Gastrocnemius medialis (tissue), 4 donors: Measurements from ENCODE around the gene RAI1. TPM values are rescaled to one million over a fixed set of nuclear protein-coding genes. Genes with fewer than 3 reads are reported as not detected.
"Not testable (repeated sequence)": the region's sequence is repeated elsewhere in the genome, so short reads cannot be mapped to it uniquely, and the experiment has no call there.

Experiments
- ATAC-seq, 2 donors: fragments of 150-250 bp; one replicate each; pipeline ENCODE4 v1.9.1; 2016
- DNase-seq, 2 donors: peaks; one replicate each; pipeline ENCODE4 v3.0.0-alpha.2; 2019
- H3K27ac ChIP-seq, 4 donors: fragments of 200-600 bp; sonication (generic); 1 replicate in 1 of 4; 2 replicates in 3 of 4; pipeline ENCODE4 v1.5.1; 2016 to 2018; ENCODE audit warnings: mild to moderate bottlenecking in 2 of 4, moderate library complexity in 1 of 4
- H3K27me3 ChIP-seq, 3 donors: fragments of 200-600 bp; sonication (generic) in 2 of 3; 1 replicate in 1 of 3; 2 replicates in 2 of 3; pipeline versions ENCODE4 v1.5.1 to v1.6.0; 2016 to 2019; ENCODE audit warnings: mild to moderate bottlenecking in 1 of 3, moderate library complexity in 1 of 3
- H3K36me3 ChIP-seq, 2 donors: fragments of 200-600 bp; sonication (generic) in 1 of 2; one replicate each; pipeline ENCODE4 v1.5.1; 2017 to 2018
- H3K4me1 ChIP-seq, 2 donors: fragments of 200-600 bp; sonication (generic) in 1 of 2; one replicate each; pipeline ENCODE4 v1.5.1; 2016 to 2017; ENCODE audit warnings: mild to moderate bottlenecking in 2 of 2
- H3K4me3 ChIP-seq, 4 donors: fragments of 200-600 bp; sonication (generic) in 3 of 4; 1 replicate in 1 of 4; 2 replicates in 3 of 4; pipeline ENCODE4 v1.5.1; 2016 to 2019; ENCODE audit warnings: mild to moderate bottlenecking in 2 of 4
- H3K9me3 ChIP-seq, 3 donors: fragments of 200-600 bp; sonication (generic) in 2 of 3; 1 replicate in 1 of 3; 2 replicates in 2 of 3; pipeline ENCODE4 v1.5.1; 2016 to 2019
- CTCF ChIP-seq, 5 experiments: fragments of 450-650 bp in 3 of 5; fragments of 200-600 bp in 2 of 5; sonication (generic) in 2 of 5; IDR thresholded peaks in 4 of 5; conservative IDR thresholded peaks in 1 of 5; 1 replicate in 4 of 5; 2 replicates in 1 of 5; pipeline ENCODE4 v1.5.1; 2016 to 2019; ENCODE audit warnings: antibody characterized with exemption in 5 of 5, mild to moderate bottlenecking in 3 of 5, moderate library complexity in 3 of 5
- POLR2A ChIP-seq, 2 donors: fragments of 450-650 bp; IDR thresholded peaks; one replicate each; pipeline ENCODE4 v1.6.1; 2017; ENCODE audit warnings: antibody characterized with exemption in 2 of 2, mild to moderate bottlenecking in 2 of 2, moderate library complexity in 2 of 2
- in situ Hi-C, 4 donors: fragments of 200-750 bp; cut with MboI; loops; one replicate each; pipeline versions ENCODE4 v1.15.0 to v1.8.0; 2017; ENCODE audit warnings: low sequenced_read_pairs in 4 of 4
- intact Hi-C: fragments of 100-400 bp; cut with DNase I; formaldehyde crosslinking; loops from one replicate; pipeline ENCODE4 v1.15.1; 2023; ENCODE audit warnings: low total_unique reads
- total RNA-seq, 4 donors: library from RNA; depleted of rRNA; stranded (reverse); fragments of >200 nt; gene quantifications; one replicate each; pipeline versions ENCODE4 v1.1.0 to v1.2.3, GENCODE V29; 2016

RAI1 gene, protein sequence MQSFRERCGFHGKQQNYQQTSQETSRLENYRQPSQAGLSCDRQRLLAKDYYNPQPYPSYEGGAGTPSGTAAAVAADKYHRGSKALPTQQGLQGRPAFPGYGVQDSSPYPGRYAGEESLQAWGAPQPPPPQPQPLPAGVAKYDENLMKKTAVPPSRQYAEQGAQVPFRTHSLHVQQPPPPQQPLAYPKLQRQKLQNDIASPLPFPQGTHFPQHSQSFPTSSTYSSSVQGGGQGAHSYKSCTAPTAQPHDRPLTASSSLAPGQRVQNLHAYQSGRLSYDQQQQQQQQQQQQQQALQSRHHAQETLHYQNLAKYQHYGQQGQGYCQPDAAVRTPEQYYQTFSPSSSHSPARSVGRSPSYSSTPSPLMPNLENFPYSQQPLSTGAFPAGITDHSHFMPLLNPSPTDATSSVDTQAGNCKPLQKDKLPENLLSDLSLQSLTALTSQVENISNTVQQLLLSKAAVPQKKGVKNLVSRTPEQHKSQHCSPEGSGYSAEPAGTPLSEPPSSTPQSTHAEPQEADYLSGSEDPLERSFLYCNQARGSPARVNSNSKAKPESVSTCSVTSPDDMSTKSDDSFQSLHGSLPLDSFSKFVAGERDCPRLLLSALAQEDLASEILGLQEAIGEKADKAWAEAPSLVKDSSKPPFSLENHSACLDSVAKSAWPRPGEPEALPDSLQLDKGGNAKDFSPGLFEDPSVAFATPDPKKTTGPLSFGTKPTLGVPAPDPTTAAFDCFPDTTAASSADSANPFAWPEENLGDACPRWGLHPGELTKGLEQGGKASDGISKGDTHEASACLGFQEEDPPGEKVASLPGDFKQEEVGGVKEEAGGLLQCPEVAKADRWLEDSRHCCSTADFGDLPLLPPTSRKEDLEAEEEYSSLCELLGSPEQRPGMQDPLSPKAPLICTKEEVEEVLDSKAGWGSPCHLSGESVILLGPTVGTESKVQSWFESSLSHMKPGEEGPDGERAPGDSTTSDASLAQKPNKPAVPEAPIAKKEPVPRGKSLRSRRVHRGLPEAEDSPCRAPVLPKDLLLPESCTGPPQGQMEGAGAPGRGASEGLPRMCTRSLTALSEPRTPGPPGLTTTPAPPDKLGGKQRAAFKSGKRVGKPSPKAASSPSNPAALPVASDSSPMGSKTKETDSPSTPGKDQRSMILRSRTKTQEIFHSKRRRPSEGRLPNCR (N-terminal part only)
- total RNA-seq, result 1 to 10 TPM; 2.1 to 6.7 (median 4.3) TPM

- H3K4me3 ChIP-seq, result peak within 1 kb of the TSS; percentile 77 to 95 (median 85)
- peak; percentile 78 to 81 for ATAC-seq
- TF ChIP-seq POLR2A (IDR thresholded peaks at IDR 0.05) (peak; percentile 33 to 49), CTCF (IDR thresholded peaks at IDR 0.05 in 4 of 5, conservative IDR thresholded peaks at IDR 0.05 in 1 of 5) (peak; percentile 50 to 98 (median 97))
- H3K9me3 ChIP-seq, result no peaks in the 10 kb centered on the region
- H3K27ac ChIP-seq, result peak within 1 kb of the TSS; percentile 58 to 87 (median 80)
- in situ Hi-C loops, result loop anchor here (25.0 kb wide), 2 partner anchors 106 to 181 kb away; no protein-coding TSS in a partner anchor
- no peaks in the 10 kb centered on the region for H3K36me3 ChIP-seq
- peaks cover 18 to 26% of the 10 kb centered on the region in 2 donors for H3K4me1 ChIP-seq
- DNase-seq, result peak; percentile 56 to 64
- intact Hi-C loops, result loop anchor here (1.0 to 2.0 kb wide), 4 partner anchors 102 to 352 kb away; no protein-coding TSS in a partner anchor
- H3K27me3 ChIP-seq, result no peaks in the 10 kb centered on the region
Measured at GRCh38 chr17:17681187-17681743, at the start of gene RAI1. Gene RAI1, plus strand, starts transcription at chr17:17681458. Its CDS starts 111,491 bp downstream, at chr17:17792949.

DNA sequence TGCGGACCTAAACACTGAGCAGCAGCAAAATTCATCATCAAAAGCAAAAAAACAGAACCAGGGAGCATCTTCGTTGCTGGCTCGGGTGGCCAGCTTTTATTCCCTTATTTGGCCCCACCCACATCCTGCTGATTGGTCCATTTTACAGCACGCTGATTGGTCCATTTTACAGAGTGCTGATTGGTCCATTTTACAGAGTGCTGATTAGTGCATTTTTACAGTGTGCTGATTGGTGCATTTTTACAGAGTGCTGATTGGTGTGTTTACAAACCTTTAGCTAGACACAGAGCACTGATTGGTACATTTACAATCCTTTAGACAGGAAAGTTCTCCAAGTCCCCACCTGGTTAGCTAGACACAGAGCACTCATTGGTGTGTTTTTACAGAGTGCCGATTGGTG lies 48.6 kb upstream of the RAI1 start:
- DNase-seq, H3K4me1 ChIP-seq, H3K4me3 ChIP-seq, ATAC-seq, H3K27ac ChIP-seq, intact Hi-C loops, H3K27me3 ChIP-seq, H3K9me3 ChIP-seq, H3K36me3 ChIP-seq: not testable (repeated sequence)
- in situ Hi-C loops, result loop anchor here in 1 of 4 donors (25.0 kb wide), 1 partner anchor 645 kb away; no protein-coding TSS in a partner anchor

GRCh38 chr17:17633310-17633709 lies 47.9 kb upstream of the RAI1 start:
- intact Hi-C loops (no loop called here), in situ Hi-C loops (loop anchor here in 1 of 4 donors (25.0 kb wide), 1 partner anchor 646 kb away; no protein-coding TSS in a partner anchor)
- no peaks in the 10 kb centered on the region for H3K4me1 ChIP-seq
- no peaks in the 10 kb centered on the region for H3K36me3 ChIP-seq
- ATAC-seq, result no peak
- H3K4me3 ChIP-seq, result no peak overlapping the region
- no peak for TF ChIP-seq POLR2A (IDR thresholded peaks at IDR 0.05)
- TF ChIP-seq CTCF (IDR thresholded peaks at IDR 0.05 in 4 of 5, conservative IDR thresholded peaks at IDR 0.05 in 1 of 5), result no peak
- no peaks in the 10 kb centered on the region for H3K27me3 ChIP-seq
- H3K9me3 ChIP-seq, result no peaks in the 10 kb centered on the region
- no peak for DNase-seq
- H3K27ac ChIP-seq, result no peak overlapping the region

DNA sequence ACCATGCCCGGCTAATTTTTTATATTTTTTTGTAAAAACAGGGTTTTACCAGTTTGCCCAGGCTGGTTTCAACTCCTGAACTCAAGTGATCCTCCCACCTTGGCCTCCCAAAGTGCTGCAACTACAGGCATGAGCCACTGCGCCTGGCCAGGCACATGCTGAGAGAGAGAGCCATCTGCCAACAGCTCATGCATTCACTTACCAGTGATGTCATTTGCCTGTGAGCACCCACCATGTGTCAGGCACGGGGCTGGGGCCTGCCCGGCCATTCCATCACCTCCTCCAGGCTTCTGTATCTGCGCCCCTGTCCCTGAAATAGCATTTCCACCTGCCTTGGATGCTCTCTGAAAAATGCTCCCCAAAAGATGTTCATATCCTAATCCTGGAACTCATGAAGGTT lies 46.1 kb upstream of the RAI1 start:
- Histone ChIP-seq H3K27ac (no peak overlapping the region), H3K27me3 (no peaks in the 10 kb centered on the region), H3K4me3 (no peak overlapping the region), H3K36me3 (no peaks in the 10 kb centered on the region), H3K4me1 (no peaks in the 10 kb centered on the region), H3K9me3 (no peaks in the 10 kb centered on the region)
- in situ Hi-C loops, result loop anchor here in 1 of 4 donors (25.0 kb wide), 1 partner anchor 648 kb away; no protein-coding TSS in a partner anchor
- intact Hi-C loops, result no loop called here
- ATAC-seq, result no peak
- DNase-seq, result no peak
- TF ChIP-seq CTCF (IDR thresholded peaks at IDR 0.05 in 4 of 5, conservative IDR thresholded peaks at IDR 0.05 in 1 of 5), result no peak
- no peak for TF ChIP-seq POLR2A (IDR thresholded peaks at IDR 0.05)

- H3K4me1 ChIP-seq, ATAC-seq, H3K27ac ChIP-seq, H3K27me3 ChIP-seq, intact Hi-C loops, H3K36me3 ChIP-seq, H3K4me3 ChIP-seq, DNase-seq, H3K9me3 ChIP-seq: not testable (repeated sequence)
- in situ Hi-C loops, result loop anchor here in 1 of 4 donors (25.0 kb wide), 1 partner anchor 648 kb away; no protein-coding TSS in a partner anchor
Measured at GRCh38 chr17:17635537-17636271, 45.6 kb upstream of the RAI1 start.
